Measurements from ENCODE around the gene GLUL. TPM values are rescaled to one million over a fixed set of nuclear protein-coding genes. Genes with fewer than 3 reads are reported as not detected.

GLUL gene
- total and polyA plus RNA-seq, 8 donors: 178 to 512 (median 291) TPM

GRCh38 chr1:182350839-182351238 lies 40.8 kb downstream of the GLUL start:
- Histone ChIP-seq H3K36me3 (no peaks in the 10 kb centered on the region), H3K4me1 (no peaks in the 10 kb centered on the region), H3K27ac (no peak overlapping the region), H3K9me3 (no peaks in the 10 kb centered on the region), H3K4me3 (no peak overlapping the region), H3K27me3 (no peaks in the 10 kb centered on the region)
- intact Hi-C loops (cut with DNase I): no loop called here
- FAIRE-seq: no peak
- ATAC-seq: peak in 2 of 4 donors; percentile 46 to 48
- WGBS, 2 donors: 87 to 93% methylated on average over 2 of the region's 2 CpGs
- TF ChIP-seq CTCF (IDR thresholded peaks at IDR 0.05): no peak
- DNase-seq: no peak

- Histone ChIP-seq H3K36me3 (no peaks in the 10 kb centered on the region), H3K9me3 (no peaks in the 10 kb centered on the region), H3K4me1 (no peaks in the 10 kb centered on the region), H3K4me3 (no peak overlapping the region), H3K27me3 (no peaks in the 10 kb centered on the region), H3K27ac (no peak overlapping the region)
- no peak for FAIRE-seq
- no peak for DNase-seq
- TF ChIP-seq CTCF (IDR thresholded peaks at IDR 0.05): no peak
- WGBS, 2 donors: 88 to 91% methylated on average over 6 of the region's 6 CpGs
- ATAC-seq: no peak
- intact Hi-C loops (cut with DNase I): no loop called here
These were observed 42.4 kb downstream of the GLUL start for GRCh38 chr1:182348961-182349747.

- ATAC-seq (no peak), FAIRE-seq (no peak), DNase-seq (no peak)
- intact Hi-C loops (cut with DNase I): no loop called here
- 85 to 90% methylated on average over 5 of the region's 5 CpGs for WGBS, 2 donors
- Histone ChIP-seq H3K4me1 (no peaks in the 10 kb centered on the region), H3K9me3 (no peaks in the 10 kb centered on the region), H3K27ac (no peak overlapping the region), H3K36me3 (no peaks in the 10 kb centered on the region), H3K4me3 (no peak overlapping the region), H3K27me3 (no peaks in the 10 kb centered on the region)
- no peak for TF ChIP-seq CTCF (IDR thresholded peaks at IDR 0.05)
These were observed 44.6 kb downstream of the GLUL start for GRCh38 chr1:182347019-182347418.

- WGBS, 2 donors: 81 to 85% methylated on average over 10 of the region's 10 CpGs
- no peak for DNase-seq
- peak in 1 of 4 donors; percentile 31 for ATAC-seq
- Histone ChIP-seq H3K27me3 (no peaks in the 10 kb centered on the region), H3K9me3 (no peaks in the 10 kb centered on the region), H3K4me1 (no peaks in the 10 kb centered on the region), H3K36me3 (no peaks in the 10 kb centered on the region), H3K27ac (no peak overlapping the region), H3K4me3 (no peak overlapping the region)
- TF ChIP-seq CTCF (IDR thresholded peaks at IDR 0.05): no peak
- intact Hi-C loops (cut with DNase I): no loop called here
- FAIRE-seq: no peak
These were observed 51.1 kb downstream of the GLUL start for GRCh38 chr1:182340233-182341058.
